ENCODE data around the gene URGCP.

- TF ChIP-seq CTCF (IDR thresholded peaks at IDR 0.05; ENCODE audit: low read length): no peak
- no peak for TF ChIP-seq EZH2 (IDR thresholded peaks at IDR 0.05; ENCODE audit: borderline replicate concordance, low read length)
These were observed 49.6 kb upstream of the URGCP start for GRCh38 chr7:43956027-43956426.
